ENCODE results near the gene ATP13A1. TPM values are rescaled to one million over a fixed set of nuclear protein-coding genes. Genes with fewer than 3 reads are reported as not detected.

The ATP13A1 gene
- total RNA-seq, 4 donors from 2014 or later: 65.6 to 142 (median 92.3) TPM

GRCh38 chr19:19654441-19654840, 9.0 kb downstream of the ATP13A1 start:
- Histone ChIP-seq H3K36me3 (peaks cover 0 to 100% of the 10 kb centered on the region in 2 donors), H3K27ac (no peak overlapping the region), H3K9me3 (no peaks in the 10 kb centered on the region), H3K27me3 (no peaks in the 10 kb centered on the region), H3K4me1 (no peaks in the 10 kb centered on the region), H3K4me3 (no peak overlapping the region)
- ATAC-seq: no peak
- WGBS, 2 donors (ENCODE audit: low coverage in 1 of 2): no CpG with 5 or more reads among the region's 15 CpGs
- TF ChIP-seq CTCF (IDR thresholded peaks at IDR 0.05) (no peak), POLR2A (IDR thresholded peaks at IDR 0.05) (no peak), POLR2AphosphoS5 (IDR thresholded peaks at IDR 0.05) (no peak), EP300 (IDR thresholded peaks at IDR 0.05) (no peak)

- Histone ChIP-seq H3K27me3 (no peaks in the 10 kb centered on the region), H3K4me1 (no peaks in the 10 kb centered on the region), H3K4me3 (no peak overlapping the region), H3K36me3 (peaks cover 0 to 100% of the 10 kb centered on the region in 2 donors), H3K27ac (no peak overlapping the region), H3K9me3 (no peaks in the 10 kb centered on the region)
- TF ChIP-seq POLR2A (IDR thresholded peaks at IDR 0.05) (no peak), EP300 (IDR thresholded peaks at IDR 0.05) (no peak), POLR2AphosphoS5 (IDR thresholded peaks at IDR 0.05) (no peak), CTCF (IDR thresholded peaks at IDR 0.05) (no peak)
- ATAC-seq: no peak
- whole genome bisulfite sequencing, 2 donors (ENCODE audit: low coverage in 1 of 2): 92% methylated on average over 12 of the region's 23 CpGs; no CpG with 5 or more reads in 1 of the 2 donors
Observed at GRCh38 chr19:19653597-19654147, 9.8 kb downstream of the ATP13A1 start.

GRCh38 chr19:19652482-19653295, 10.8 kb downstream of the ATP13A1 start:
- peaks cover 0 to 100% of the 10 kb centered on the region in 2 donors for H3K36me3 ChIP-seq
- no peak for ATAC-seq

GRCh38 chr19:19651076-19651475, 12.4 kb downstream of the ATP13A1 start:
- no peaks in the 10 kb centered on the region for H3K9me3 ChIP-seq
- WGBS, 2 donors (ENCODE audit: low coverage in 1 of 2): 59% methylated on average over 6 of the region's 13 CpGs; no CpG with 5 or more reads in 1 of the 2 donors
- H3K36me3 ChIP-seq: peaks cover 0 to 100% of the 10 kb centered on the region in 2 donors
- no peaks in the 10 kb centered on the region for H3K4me1 ChIP-seq
- H3K27me3 ChIP-seq: no peaks in the 10 kb centered on the region
- no peak overlapping the region for H3K27ac ChIP-seq
- no peak for ATAC-seq
- TF ChIP-seq POLR2A (IDR thresholded peaks at IDR 0.05) (no peak), POLR2AphosphoS5 (IDR thresholded peaks at IDR 0.05) (no peak), CTCF (IDR thresholded peaks at IDR 0.05) (no peak), EP300 (IDR thresholded peaks at IDR 0.05) (no peak)
- H3K4me3 ChIP-seq: no peak overlapping the region

More at GRCh38 chr19:19652482-19653295, 10.8 kb downstream of the ATP13A1 start:
- H3K9me3 ChIP-seq: no peaks in the 10 kb centered on the region
- no peak overlapping the region for H3K4me3 ChIP-seq
- TF ChIP-seq POLR2AphosphoS5 (IDR thresholded peaks at IDR 0.05) (no peak), EP300 (IDR thresholded peaks at IDR 0.05) (no peak), CTCF (IDR thresholded peaks at IDR 0.05) (no peak), POLR2A (IDR thresholded peaks at IDR 0.05) (no peak)
- WGBS, 2 donors (ENCODE audit: low coverage in 1 of 2): 81% methylated on average over 5 of the region's 24 CpGs; no CpG with 5 or more reads in 1 of the 2 donors
- no peaks in the 10 kb centered on the region for H3K4me1 ChIP-seq
- no peak overlapping the region for H3K27ac ChIP-seq
- no peaks in the 10 kb centered on the region for H3K27me3 ChIP-seq

All from gastroesophageal sphincter (tissue), 4 donors.